Measurements from ENCODE around the gene SGTB.
"Not testable (repeated sequence)": the region's sequence is repeated elsewhere in the genome, so short reads cannot be mapped to it uniquely, and the experiment has no call there.

The SGTB gene

GRCh38 chr5:65668696-65669095, 53.2 kb downstream of the SGTB start:
- DNase-seq (ENCODE audit: low read depth in 2 of 2) = no peak

- no peak for DNase-seq (ENCODE audit: low read depth in 2 of 2)
Observed at GRCh38 chr5:65663804-65664521, 57.9 kb downstream of the SGTB start.

GRCh38 chr5:65654713-65655112, 67.2 kb downstream of the SGTB start:
- no peak for DNase-seq (ENCODE audit: low read depth in 2 of 2)

GRCh38 chr5:65651144-65651543, 70.8 kb downstream of the SGTB start:
- no peak for DNase-seq (ENCODE audit: low read depth in 2 of 2)

GRCh38 chr5:65647941-65648340, 74.0 kb downstream of the SGTB start:
- no peak for DNase-seq (ENCODE audit: low read depth in 2 of 2)

- no peak for DNase-seq (ENCODE audit: low read depth in 2 of 2)
Observed at GRCh38 chr5:65646938-65647337, 75.0 kb downstream of the SGTB start.

- DNase-seq (ENCODE audit: low read depth in 2 of 2) = no peak
Observed at GRCh38 chr5:65640240-65640639, 81.7 kb downstream of the SGTB start.

- DNase-seq (ENCODE audit: low read depth in 2 of 2) = no peak
Observed at GRCh38 chr5:65630981-65631380, 90.9 kb downstream of the SGTB start.

GRCh38 chr5:65625743-65626142, 96.2 kb downstream of the SGTB start:
- no peak for DNase-seq (ENCODE audit: low read depth in 2 of 2)

GRCh38 chr5:65624571-65625555, 97.0 kb downstream of the SGTB start, which contains the start of the genes SHLD3 and TRAPPC13:
Gene SHLD3 (plus strand): TSS chr5:65625027. CDS start chr5:65629588, 4,561 bp downstream.
Gene TRAPPC13 (plus strand): TSS chr5:65625027. CDS start chr5:65625061, 34 bp downstream.
- DNase-seq (ENCODE audit: low read depth in 2 of 2) = peak; percentile 48 to 56

- DNase-seq (ENCODE audit: low read depth in 2 of 2) = peak; percentile 69 to 74
Observed at GRCh38 chr5:65624025-65624570, 97.8 kb downstream of the SGTB start, which contains the start of gene TRIM23. Gene TRIM23 (minus strand): TSS chr5:65624333. CDS start chr5:65624274, 59 bp downstream.

- no peak for DNase-seq (ENCODE audit: low read depth in 2 of 2)
Observed at GRCh38 chr5:65623482-65623881, 98.4 kb downstream of the SGTB start.

GRCh38 chr5:65621961-65622360, 99.9 kb downstream of the SGTB start:
- DNase-seq (ENCODE audit: low read depth in 2 of 2) = not testable (repeated sequence)

- DNase-seq (ENCODE audit: low read depth in 2 of 2) = no peak
Observed at GRCh38 chr5:65620021-65620420, 101.9 kb downstream of the SGTB start.

All from stimulated activated CD4-positive, alpha-beta T cell treated with anti-CD3 and anti-CD28 coated beads, Interleukin-1b, Interleukin-23, amount 100 ng/mL, for 1 hour (primary cell).